CD8-positive, alpha-beta memory T cell (primary cell): ENCODE measurements around the gene PARD3. TPM values are rescaled to one million over a fixed set of nuclear protein-coding genes. Genes with fewer than 3 reads are reported as not detected.
"Not testable (repeated sequence)": the region's sequence is repeated elsewhere in the genome, so short reads cannot be mapped to it uniquely, and the experiment has no call there.

ENCODE experiments used
- CTCF ChIA-PET: fragments of 350-600 bp; sonication (Branson Sonifier 250); formaldehyde crosslinking; loops from one replicate; lab custom pipeline; 2021; ENCODE audit warnings: antibody characterized with exemption; lab: Charles Lee
- POLR2A ChIA-PET: fragments of 350-600 bp; sonication (Branson Sonifier 250); formaldehyde crosslinking; loops from one replicate; lab custom pipeline; 2021; ENCODE audit warnings: antibody characterized with exemption; lab: Charles Lee
- DNase-seq, 5 donors: peaks; one replicate each; pipeline versions ENCODE4 v3.0.0 to v3.0.0-alpha.2; 2020 to 2022; ENCODE audit warnings: mixed read lengths in 1 of 5
- H3K27ac ChIP-seq: one replicate; pipeline ENCODE4 v1.7.0; 2013; ENCODE audit warnings: low read depth, mild to moderate bottlenecking, low read length, moderate library complexity
- H3K27me3 ChIP-seq: 2 replicates; pipeline ENCODE4 v1.7.0; 2013; ENCODE audit warnings: low read length, mild to moderate bottlenecking; ENCODE audit not compliant: insufficient read depth, poor library complexity, severe bottlenecking
- H3K36me3 ChIP-seq: 2 replicates; pipeline ENCODE4 v1.7.0; 2013; ENCODE audit warnings: mild to moderate bottlenecking, low read length, moderate library complexity; ENCODE audit not compliant: insufficient read depth
- H3K4me1 ChIP-seq: 2 replicates; pipeline ENCODE4 v1.7.0; 2013; ENCODE audit warnings: mild to moderate bottlenecking, low read length, moderate library complexity; ENCODE audit not compliant: insufficient read depth
- H3K4me3 ChIP-seq: 2 replicates; pipeline ENCODE4 v1.7.0; 2013; ENCODE audit warnings: mild to moderate bottlenecking, low read length
- H3K9me3 ChIP-seq: 2 replicates; pipeline ENCODE4 v1.7.0; 2013; ENCODE audit warnings: mild to moderate bottlenecking, low read length
- H3K27ac Mint-ChIP-seq, 8 donors: one replicate each; pipeline ENCODE4 v1.8.0; 2020 to 2021; ENCODE audit warnings: mixed read lengths in 8 of 8, mild to moderate bottlenecking in 6 of 8, inconsistent platforms in 3 of 8, moderate library complexity in 3 of 8
- H3K27me3 Mint-ChIP-seq, 2 donors: one replicate each; pipeline ENCODE4 v1.8.0; 2020 to 2021; ENCODE audit warnings: mixed read lengths in 2 of 2, mild to moderate bottlenecking in 1 of 2, moderate library complexity in 1 of 2
- H3K36me3 Mint-ChIP-seq, 3 donors: one replicate each; pipeline ENCODE4 v1.8.0; 2020 to 2021; ENCODE audit warnings: mixed read lengths in 3 of 3, inconsistent platforms in 1 of 3, mild to moderate bottlenecking in 1 of 3
- H3K4me1 Mint-ChIP-seq, 3 donors: one replicate each; pipeline ENCODE4 v1.8.0; 2020 to 2021; ENCODE audit warnings: mixed read lengths in 3 of 3, inconsistent platforms in 1 of 3, mild to moderate bottlenecking in 1 of 3
- H3K4me3 Mint-ChIP-seq, 7 donors: one replicate each; pipeline ENCODE4 v1.8.0; 2020 to 2021; ENCODE audit warnings: mixed read lengths in 7 of 7, mild to moderate bottlenecking in 6 of 7, moderate library complexity in 4 of 7, inconsistent platforms in 2 of 7
- H3K9me3 Mint-ChIP-seq, 5 donors: one replicate each; pipeline ENCODE4 v1.8.0; 2020 to 2022; ENCODE audit warnings: mixed read lengths in 5 of 5, mild to moderate bottlenecking in 3 of 5, moderate library complexity in 2 of 5, inconsistent platforms in 1 of 5
- polyA plus RNA-seq: library from polyadenylated mRNA; unstranded; fragments of 300-500 nt; fragmentation: Illumina TruSeq; gene quantifications from one replicate; pipeline ENCODE4 v1.2.3, GENCODE V29; 2021
- total RNA-seq, 2 experiments: library from RNA; stranded (reverse); gene quantifications; one replicate each; pipeline ENCODE4 v1.2.3, GENCODE V29; 2021

The PARD3 gene
- total and polyA plus RNA-seq, 3 experiments from 2014 or later, result 0.27 to 0.46 TPM; not detected in 1

- no peaks in the 10 kb centered on the region for H3K36me3 Mint-ChIP-seq
- no peak for DNase-seq
- peaks cover 0 to 6% (median 0%) of the 10 kb centered on the region in 5 donors for H3K9me3 Mint-ChIP-seq
- no peaks in the 10 kb centered on the region for H3K4me1 ChIP-seq
- H3K9me3 ChIP-seq, result no peaks in the 10 kb centered on the region
- ChIA-PET POLR2A (no interaction called here), CTCF (no interaction called here)
- no peaks in the 10 kb centered on the region for H3K36me3 ChIP-seq
- no peak overlapping the region for H3K27ac ChIP-seq
- no peak overlapping the region for H3K27ac Mint-ChIP-seq
- H3K4me1 Mint-ChIP-seq, result no peaks in the 10 kb centered on the region
- no peak overlapping the region for H3K4me3 ChIP-seq
- no peaks in the 10 kb centered on the region for H3K27me3 ChIP-seq
- H3K4me3 Mint-ChIP-seq, result no peak overlapping the region
- peaks cover 0 to 7% of the 10 kb centered on the region in 2 donors for H3K27me3 Mint-ChIP-seq
Measured at GRCh38 chr10:34274906-34275305, 540.2 kb downstream of the PARD3 start.

- Histone ChIP-seq H3K27ac (no peak overlapping the region), H3K9me3 (no peaks in the 10 kb centered on the region), H3K36me3 (no peaks in the 10 kb centered on the region), H3K4me1 (no peaks in the 10 kb centered on the region), H3K4me3 (no peak overlapping the region), H3K27me3 (no peaks in the 10 kb centered on the region)
- ChIA-PET POLR2A (no interaction called here), CTCF (no interaction called here)
- Mint-ChIP-seq H3K9me3 (peaks cover 0 to 6% (median 0%) of the 10 kb centered on the region in 5 donors), H3K36me3 (no peaks in the 10 kb centered on the region), H3K4me1 (no peaks in the 10 kb centered on the region), H3K4me3 (no peak overlapping the region), H3K27me3 (peaks cover 0 to 5% of the 10 kb centered on the region in 2 donors), H3K27ac (no peak overlapping the region)
- no peak for DNase-seq
Measured at GRCh38 chr10:34273340-34273739, 541.8 kb downstream of the PARD3 start.

- no peak overlapping the region for H3K27ac ChIP-seq
- ChIA-PET POLR2A (no interaction called here), CTCF (no interaction called here)
- no peaks in the 10 kb centered on the region for H3K27me3 Mint-ChIP-seq
- no peaks in the 10 kb centered on the region for H3K27me3 ChIP-seq
- no peak for DNase-seq
- no peaks in the 10 kb centered on the region for H3K36me3 Mint-ChIP-seq
- H3K4me3 ChIP-seq, result no peak overlapping the region
- peaks cover 0 to 6% (median 0%) of the 10 kb centered on the region in 5 donors for H3K9me3 Mint-ChIP-seq
- no peak overlapping the region for H3K27ac Mint-ChIP-seq
- H3K4me1 Mint-ChIP-seq, result no peaks in the 10 kb centered on the region
- H3K36me3 ChIP-seq, result no peaks in the 10 kb centered on the region
- no peaks in the 10 kb centered on the region for H3K4me1 ChIP-seq
- no peaks in the 10 kb centered on the region for H3K9me3 ChIP-seq
- no peak overlapping the region for H3K4me3 Mint-ChIP-seq
Measured at GRCh38 chr10:34272316-34272715, 542.8 kb downstream of the PARD3 start.

GRCh38 chr10:34268410-34268809 lies 546.7 kb downstream of the PARD3 start:
- POLR2A ChIA-PET, H3K9me3 Mint-ChIP-seq, H3K4me1 Mint-ChIP-seq: not testable (repeated sequence)

GRCh38 chr10:34262985-34263384 lies 552.1 kb downstream of the PARD3 start:
- Mint-ChIP-seq H3K9me3 (peaks cover 0 to 3% (median 0%) of the 10 kb centered on the region in 5 donors), H3K27me3 (no peaks in the 10 kb centered on the region), H3K36me3 (no peaks in the 10 kb centered on the region), H3K4me3 (no peak overlapping the region), H3K27ac (no peak overlapping the region), H3K4me1 (no peaks in the 10 kb centered on the region)
- no peak for DNase-seq
- no peaks in the 10 kb centered on the region for H3K9me3 ChIP-seq
- CTCF ChIA-PET, result no interaction called here
- H3K4me1 ChIP-seq, result no peaks in the 10 kb centered on the region
- POLR2A ChIA-PET, result no interaction called here
- H3K27me3 ChIP-seq, result no peaks in the 10 kb centered on the region
- no peak overlapping the region for H3K27ac ChIP-seq
- no peaks in the 10 kb centered on the region for H3K36me3 ChIP-seq
- no peak overlapping the region for H3K4me3 ChIP-seq

More at GRCh38 chr10:34268410-34268809, 546.7 kb downstream of the PARD3 start:
- CTCF ChIA-PET, H3K9me3 ChIP-seq, H3K36me3 ChIP-seq, H3K27me3 Mint-ChIP-seq, H3K27ac ChIP-seq, H3K36me3 Mint-ChIP-seq, H3K27me3 ChIP-seq, H3K27ac Mint-ChIP-seq, H3K4me1 ChIP-seq, H3K4me3 ChIP-seq, H3K4me3 Mint-ChIP-seq, DNase-seq: not testable (repeated sequence)

- H3K36me3 ChIP-seq, result no peaks in the 10 kb centered on the region
- H3K4me3 ChIP-seq, result no peak overlapping the region
- no peak overlapping the region for H3K27ac Mint-ChIP-seq
- H3K36me3 Mint-ChIP-seq, result no peaks in the 10 kb centered on the region
- no peaks in the 10 kb centered on the region for H3K9me3 ChIP-seq
- ChIA-PET POLR2A (no interaction called here), CTCF (no interaction called here)
- H3K27me3 ChIP-seq, result no peaks in the 10 kb centered on the region
- H3K27ac ChIP-seq, result no peak overlapping the region
- DNase-seq, result no peak
- H3K9me3 Mint-ChIP-seq, result peaks cover 0 to 4% (median 0%) of the 10 kb centered on the region in 5 donors
- H3K4me1 Mint-ChIP-seq, result no peaks in the 10 kb centered on the region
- no peak overlapping the region for H3K4me3 Mint-ChIP-seq
- no peaks in the 10 kb centered on the region for H3K4me1 ChIP-seq
- no peaks in the 10 kb centered on the region for H3K27me3 Mint-ChIP-seq
Measured at GRCh38 chr10:34260904-34261303, 554.2 kb downstream of the PARD3 start.

- Histone ChIP-seq H3K27ac (no peak overlapping the region), H3K36me3 (no peaks in the 10 kb centered on the region), H3K4me3 (no peak overlapping the region), H3K9me3 (no peaks in the 10 kb centered on the region), H3K27me3 (no peaks in the 10 kb centered on the region), H3K4me1 (no peaks in the 10 kb centered on the region)
- ChIA-PET CTCF (no interaction called here), POLR2A (no interaction called here)
- H3K36me3 Mint-ChIP-seq, result no peaks in the 10 kb centered on the region
- peaks cover 0 to 4% (median 0%) of the 10 kb centered on the region in 5 donors for H3K9me3 Mint-ChIP-seq
- no peak overlapping the region for H3K27ac Mint-ChIP-seq
- H3K4me1 Mint-ChIP-seq, result no peaks in the 10 kb centered on the region
- no peak overlapping the region for H3K4me3 Mint-ChIP-seq
- no peaks in the 10 kb centered on the region for H3K27me3 Mint-ChIP-seq
- DNase-seq, result no peak
Measured at GRCh38 chr10:34256216-34256615, 558.9 kb downstream of the PARD3 start.

GRCh38 chr10:34255035-34255434 lies 560.1 kb downstream of the PARD3 start:
- CTCF ChIA-PET, result no interaction called here
- Histone ChIP-seq H3K36me3 (no peaks in the 10 kb centered on the region), H3K9me3 (no peaks in the 10 kb centered on the region), H3K4me1 (no peaks in the 10 kb centered on the region), H3K4me3 (no peak overlapping the region), H3K27me3 (no peaks in the 10 kb centered on the region), H3K27ac (no peak overlapping the region)
- Mint-ChIP-seq H3K9me3 (peaks cover 0 to 4% (median 0%) of the 10 kb centered on the region in 5 donors), H3K27me3 (no peaks in the 10 kb centered on the region), H3K4me1 (no peaks in the 10 kb centered on the region), H3K4me3 (no peak overlapping the region), H3K36me3 (no peaks in the 10 kb centered on the region), H3K27ac (no peak overlapping the region)
- POLR2A ChIA-PET, result no interaction called here
- no peak for DNase-seq

- Histone ChIP-seq H3K27ac (no peak overlapping the region), H3K4me1 (no peaks in the 10 kb centered on the region), H3K9me3 (no peaks in the 10 kb centered on the region), H3K36me3 (no peaks in the 10 kb centered on the region), H3K4me3 (no peak overlapping the region), H3K27me3 (no peaks in the 10 kb centered on the region)
- Mint-ChIP-seq H3K36me3 (no peaks in the 10 kb centered on the region), H3K27ac (no peak overlapping the region), H3K27me3 (no peaks in the 10 kb centered on the region), H3K4me3 (no peak overlapping the region), H3K9me3 (peaks cover 0 to 4% (median 0%) of the 10 kb centered on the region in 5 donors), H3K4me1 (no peaks in the 10 kb centered on the region)
- CTCF ChIA-PET, result no interaction called here
- POLR2A ChIA-PET, result no interaction called here
- no peak for DNase-seq
Measured at GRCh38 chr10:34254596-34254995, 560.5 kb downstream of the PARD3 start.
